Stimulated activated CD4-positive, alpha-beta T cell treated with anti-CD3 and anti-CD28 coated beads, Interleukin-2, amount 100 ng/mL, for 4 hours (primary cell): Measurements from ENCODE around the gene TULP3.
A peak's percentile ranks its signal among the peaks of the same experiment; 100 is the strongest.

Experiments used
- DNase-seq: peaks from one replicate; pipeline ENCODE4 v3.0.0-alpha.2; 2020; ENCODE audit warnings: low read depth

The TULP3 gene

DNA sequence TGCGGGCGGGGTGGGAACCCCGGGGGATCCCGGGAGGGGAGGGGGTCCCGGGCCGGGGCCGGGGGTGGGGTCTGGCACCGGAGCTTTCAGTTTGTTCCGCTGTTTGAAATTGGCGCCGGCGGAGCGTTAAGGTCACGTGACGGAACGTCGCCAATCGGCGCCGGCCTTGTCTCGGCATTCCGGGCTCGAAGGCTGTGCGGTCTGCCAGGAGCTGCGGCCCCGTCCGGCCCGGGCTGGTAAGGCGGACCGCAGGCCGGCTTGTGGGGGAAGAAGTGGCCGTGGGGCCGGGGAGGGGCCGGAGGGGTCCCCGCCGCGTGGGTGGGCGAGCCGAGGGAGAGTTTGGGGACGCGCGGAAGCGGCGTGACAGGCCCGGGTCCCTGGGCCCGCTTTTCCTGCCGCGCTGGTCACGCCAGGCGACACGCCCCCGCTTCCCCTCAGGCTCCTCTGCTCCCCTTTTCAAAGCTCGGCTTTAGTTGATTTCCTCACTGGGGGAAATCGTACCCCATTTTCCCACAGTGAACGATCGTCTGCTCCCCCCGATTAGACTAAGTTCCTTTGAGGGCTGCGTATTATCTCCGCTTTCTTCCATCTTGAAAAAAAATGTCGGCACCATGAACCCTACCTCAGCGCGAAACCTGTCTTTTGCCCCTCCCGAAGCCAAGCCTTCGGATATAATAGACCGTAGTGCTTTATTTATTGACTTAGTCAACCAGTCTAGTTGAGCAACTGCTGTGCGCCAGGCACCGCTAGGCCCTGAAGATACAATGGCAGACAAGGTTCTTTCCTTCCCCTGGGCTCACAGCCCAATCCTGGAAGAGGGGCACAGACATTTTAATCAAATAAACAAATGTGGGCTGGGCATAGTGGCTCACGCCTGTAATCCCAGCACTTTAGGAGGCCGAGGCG, 13.4 kb upstream of the TULP3 start, which contains the start of the genes FOXM1 and RHNO1:
TSS of gene FOXM1 (minus strand) at position 128 of the 906 bp plus-strand sequence. CDS start 2,696 bp downstream, outside the sequence.
TSS of gene RHNO1 (plus strand) at position 177 of the 906 bp plus-strand sequence. CDS start 8,144 bp downstream, outside the sequence.
- DNase-seq, result peak; percentile 76

DNA sequence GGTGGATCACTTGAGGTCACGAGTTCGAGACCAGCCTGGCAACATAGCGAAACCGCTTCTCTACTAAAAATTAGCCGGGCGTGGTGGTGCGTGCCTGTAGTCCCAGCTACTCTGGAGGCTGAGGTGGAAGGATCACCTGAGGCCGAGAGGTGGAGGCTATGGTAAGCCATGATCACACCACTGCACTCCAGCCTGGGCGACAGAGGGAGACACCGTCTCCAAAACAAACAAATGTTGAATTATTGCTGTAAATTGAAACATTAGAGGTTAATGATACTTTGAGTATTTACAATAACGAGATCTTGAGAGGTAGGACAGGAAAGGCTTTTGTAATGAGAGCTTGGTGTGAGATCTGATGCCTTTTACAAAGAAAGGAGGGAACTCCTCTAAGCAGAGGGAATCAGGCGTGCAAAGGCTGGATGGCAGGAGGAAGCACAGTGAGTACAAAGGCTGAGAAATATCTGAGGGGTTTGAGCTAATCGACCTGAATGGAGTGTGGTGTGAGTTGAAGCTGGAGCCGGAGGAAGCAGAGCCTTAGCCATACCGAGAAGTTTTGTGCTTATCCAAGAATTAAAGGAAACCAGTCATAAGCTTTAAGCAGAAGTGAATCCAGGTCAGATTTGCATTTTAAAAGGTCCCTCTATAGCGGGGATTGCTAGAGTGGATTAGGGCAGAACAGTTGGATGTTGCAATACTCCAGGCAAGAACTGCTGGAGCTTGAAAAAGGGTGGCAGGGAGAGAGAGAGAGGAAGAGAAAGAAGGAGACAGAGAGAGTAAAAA, 12.5 kb upstream of the TULP3 start:
- no peak for DNase-seq

DNA sequence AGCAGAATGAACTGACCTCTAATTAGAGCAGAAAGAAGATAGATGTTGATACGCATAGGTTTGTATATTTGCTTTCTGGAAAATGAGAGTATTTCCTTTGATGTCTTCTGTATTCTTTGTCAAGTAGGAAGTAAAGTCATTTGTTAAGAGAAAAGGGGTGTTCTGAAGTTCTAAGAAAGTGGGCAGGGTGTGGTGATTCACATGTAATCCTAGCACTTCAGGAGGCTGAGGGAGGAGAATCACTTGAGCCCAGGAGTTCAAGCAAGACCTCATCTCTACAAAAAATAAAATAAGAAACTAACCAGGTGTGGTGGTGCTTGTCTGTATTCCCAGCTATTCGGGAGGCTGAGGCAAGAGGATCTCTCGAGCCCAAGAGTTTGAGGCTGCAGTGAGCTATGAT, 10.8 kb upstream of the TULP3 start:
- no peak for DNase-seq

DNA sequence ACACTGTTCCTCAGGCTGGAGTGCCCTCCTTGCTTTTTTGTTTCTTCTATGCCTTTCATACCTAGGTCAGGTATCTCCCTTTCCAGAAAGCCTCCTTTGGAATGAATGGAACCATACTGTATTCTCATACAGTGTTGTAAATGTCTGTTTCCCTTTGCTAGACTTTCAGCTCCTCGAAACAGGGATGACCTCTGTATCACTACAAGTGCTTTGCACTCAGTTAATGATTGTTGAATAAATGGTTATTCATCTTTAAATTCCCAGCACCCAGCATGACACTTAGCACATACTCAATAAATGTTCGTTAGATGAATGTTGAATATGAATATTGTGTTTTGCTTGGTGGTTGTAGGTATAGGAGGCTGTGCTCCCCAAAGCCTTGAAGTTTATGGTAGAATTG, 5.9 kb upstream of the TULP3 start:
- DNase-seq, result no peak

DNA sequence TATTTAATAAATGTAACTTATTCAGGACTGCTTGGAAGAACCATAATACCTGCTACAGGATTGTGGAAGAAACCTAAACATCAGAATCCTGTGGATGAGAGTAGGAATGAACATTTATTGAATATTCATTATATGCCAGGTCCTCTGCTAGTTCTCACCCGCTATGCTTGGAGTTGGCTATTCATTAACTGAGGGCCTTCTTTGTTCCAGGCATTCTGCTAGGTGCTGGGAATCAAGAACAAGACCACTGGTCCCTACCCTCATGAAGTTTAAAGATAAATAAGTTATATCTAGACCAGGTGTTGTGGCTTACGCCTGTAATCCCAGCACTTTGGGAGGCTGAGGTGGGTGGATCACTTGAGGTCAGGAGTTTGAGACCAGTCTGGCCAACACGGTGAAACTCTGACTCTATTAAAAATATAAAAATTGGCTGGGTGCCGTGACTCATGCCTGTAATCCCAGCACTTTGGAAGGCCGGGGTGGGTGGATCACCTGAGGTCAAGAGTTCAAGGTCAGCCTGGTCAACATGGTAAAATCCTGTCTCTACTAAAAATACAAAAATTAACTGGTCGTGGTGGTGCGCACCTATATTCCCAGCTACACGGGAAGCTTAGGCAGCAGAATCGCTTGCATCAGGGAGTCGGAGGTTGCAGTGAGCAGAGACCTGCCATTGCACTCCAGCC, 3.8 kb upstream of the TULP3 start:
- DNase-seq, result no peak

DNA sequence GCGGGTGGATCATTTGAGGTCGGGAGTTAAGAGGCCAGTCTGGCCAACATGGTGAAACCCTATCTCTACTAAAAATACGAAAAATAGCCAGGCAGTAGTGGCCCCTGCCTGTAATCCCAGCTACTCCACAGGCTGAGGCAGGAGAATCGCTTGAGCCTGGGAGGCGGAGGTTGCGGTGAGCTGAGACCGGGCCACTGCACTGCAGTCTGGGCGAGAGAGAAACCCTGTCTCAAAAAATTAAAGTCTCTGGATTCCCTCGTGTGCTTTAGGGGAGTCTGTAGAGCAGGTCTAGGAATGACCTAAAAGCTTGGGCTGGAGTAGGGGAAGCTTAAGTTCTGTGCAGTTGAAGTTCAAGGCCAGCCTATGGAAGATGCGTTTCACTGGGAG, 697 bp upstream of the TULP3 start:
- no peak for DNase-seq

DNA sequence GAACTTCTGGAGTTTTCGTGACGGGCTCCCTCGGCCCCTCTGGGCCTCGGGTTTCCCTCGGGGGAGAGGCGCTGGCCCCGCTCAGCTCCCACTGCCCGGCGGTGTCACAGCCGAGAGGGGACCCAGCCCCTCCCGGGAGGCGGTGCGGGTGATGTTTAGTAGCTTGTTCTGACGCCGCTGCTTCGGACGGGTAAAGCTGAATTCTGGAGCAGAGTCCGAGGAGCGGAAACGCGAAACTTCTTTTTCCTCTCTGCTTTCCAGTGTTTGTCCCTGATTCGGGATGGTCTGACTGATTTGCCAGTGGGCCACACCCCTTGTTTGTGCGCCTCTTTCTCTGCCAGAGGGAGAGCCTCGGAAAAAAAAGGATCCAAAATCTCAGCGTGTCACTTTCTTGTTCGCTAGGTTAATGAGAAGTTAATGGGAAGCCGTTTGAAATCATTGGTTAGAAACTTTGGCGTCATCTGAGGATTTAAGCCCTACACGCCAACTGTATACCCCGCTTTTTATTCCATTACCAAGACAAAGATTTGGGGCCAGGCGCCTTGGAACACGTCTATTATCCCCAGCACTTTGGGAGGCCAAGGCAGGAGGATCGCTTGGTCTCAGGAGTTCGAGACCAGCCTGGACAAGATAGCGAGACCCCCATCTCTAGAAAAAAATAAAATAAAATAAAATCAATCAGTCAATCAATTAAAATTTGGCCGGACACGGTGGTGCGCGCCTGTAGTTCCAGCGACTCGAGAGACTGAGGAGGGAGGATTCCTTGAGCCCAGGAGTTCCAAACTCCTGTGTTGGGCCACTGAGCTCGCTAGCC, 756 bp downstream of the TULP3 start:
- no peak for DNase-seq

DNA sequence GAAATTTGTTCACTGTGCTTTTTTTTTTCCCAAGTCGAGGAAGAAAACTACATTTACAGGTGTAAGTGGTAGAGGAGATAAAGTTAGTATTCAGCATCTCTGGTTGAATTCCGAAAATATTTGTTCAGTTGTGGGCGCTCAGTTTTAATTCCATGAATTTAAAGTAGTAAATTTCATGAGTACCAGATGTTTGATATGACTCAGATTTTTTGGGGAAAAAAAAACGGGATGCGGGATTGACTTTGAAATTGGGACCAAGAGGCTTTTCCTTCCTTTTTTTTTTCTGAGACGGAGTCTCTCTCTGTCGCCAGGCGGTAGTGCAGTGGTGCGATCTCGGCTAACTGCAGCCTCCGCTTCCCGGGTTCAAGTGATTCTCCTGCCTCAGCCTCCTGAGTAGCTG, 1.6 kb downstream of the TULP3 start:
- no peak for DNase-seq

DNA sequence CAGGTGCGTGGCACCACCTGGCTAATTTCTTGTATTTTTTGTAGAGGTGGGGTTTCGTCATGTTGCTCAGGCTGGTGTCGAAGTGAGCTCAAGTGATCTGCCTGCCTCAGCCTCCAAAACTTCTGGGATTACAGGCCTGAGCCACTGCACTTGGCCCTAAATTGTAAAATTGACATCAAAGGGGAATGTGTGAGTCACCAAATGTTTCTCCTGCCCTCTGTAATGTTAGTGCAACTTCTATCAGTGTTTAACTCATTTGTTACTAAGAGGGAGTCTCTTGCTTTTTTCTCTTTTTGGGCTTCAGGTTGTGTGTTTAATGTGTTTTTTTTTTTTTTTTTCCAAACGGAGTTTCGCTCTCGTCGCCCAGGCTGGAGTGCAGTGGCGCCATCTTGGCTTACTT, 2.3 kb downstream of the TULP3 start:
- DNase-seq, result no peak

DNA sequence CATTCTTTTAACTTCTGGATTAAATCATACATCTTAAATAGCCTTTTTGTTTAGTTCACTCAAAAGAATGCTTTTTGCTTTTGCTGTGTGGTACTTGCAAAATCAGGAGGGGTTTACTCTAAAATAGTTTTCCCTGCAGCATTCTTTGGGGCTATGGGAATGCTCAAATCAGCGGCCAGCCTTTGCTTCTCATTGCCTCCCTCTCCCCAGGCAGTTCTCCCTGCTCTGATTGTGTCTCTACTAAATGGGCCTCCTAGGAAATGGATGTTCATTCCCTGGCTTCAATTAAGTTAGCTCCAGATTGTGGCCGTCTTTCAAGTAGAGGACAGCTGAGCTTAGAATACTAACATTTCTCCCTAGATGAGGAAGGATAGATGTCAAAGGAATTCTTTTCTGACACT, 4.4 kb downstream of the TULP3 start:
- no peak for DNase-seq

DNA sequence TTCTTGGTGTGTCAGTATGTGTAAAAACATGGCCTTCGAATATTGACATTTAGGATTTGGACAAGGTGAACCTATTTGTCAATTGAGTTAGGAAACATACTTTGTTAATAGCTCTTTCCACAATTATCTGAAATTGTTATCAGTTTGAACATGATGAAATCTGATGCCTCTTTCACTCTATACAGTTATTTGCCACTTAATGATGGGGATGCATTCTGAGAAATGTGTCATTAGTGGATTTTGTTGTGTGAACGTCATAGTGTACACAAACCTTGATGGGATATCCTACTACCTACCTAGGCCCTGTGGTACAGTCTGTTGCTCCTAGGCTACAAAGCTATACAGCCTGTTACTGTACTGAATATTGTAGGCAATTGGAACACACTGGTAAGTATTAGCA, 4.8 kb downstream of the TULP3 start:
- DNase-seq, result no peak

DNA sequence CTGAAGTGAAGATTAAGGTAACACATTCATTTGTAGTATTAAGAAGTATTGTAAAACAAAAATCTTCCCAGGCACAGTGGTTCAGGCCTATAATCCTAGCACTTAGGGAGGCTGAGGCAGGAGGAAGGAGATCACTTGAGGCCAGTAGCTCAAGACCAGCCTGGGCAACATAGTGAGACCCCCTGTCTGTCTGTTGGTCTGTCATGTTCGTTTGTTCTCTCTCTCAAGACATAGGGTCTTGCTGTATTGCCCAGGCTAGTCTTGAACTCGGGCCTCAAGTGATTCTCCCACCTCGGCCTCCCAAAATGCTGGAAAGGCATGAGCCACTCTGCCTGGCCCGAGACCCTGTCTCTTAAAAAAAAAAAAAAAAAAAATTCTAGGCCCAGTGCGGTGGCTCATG, 6.7 kb downstream of the TULP3 start:
- no peak for DNase-seq

DNA sequence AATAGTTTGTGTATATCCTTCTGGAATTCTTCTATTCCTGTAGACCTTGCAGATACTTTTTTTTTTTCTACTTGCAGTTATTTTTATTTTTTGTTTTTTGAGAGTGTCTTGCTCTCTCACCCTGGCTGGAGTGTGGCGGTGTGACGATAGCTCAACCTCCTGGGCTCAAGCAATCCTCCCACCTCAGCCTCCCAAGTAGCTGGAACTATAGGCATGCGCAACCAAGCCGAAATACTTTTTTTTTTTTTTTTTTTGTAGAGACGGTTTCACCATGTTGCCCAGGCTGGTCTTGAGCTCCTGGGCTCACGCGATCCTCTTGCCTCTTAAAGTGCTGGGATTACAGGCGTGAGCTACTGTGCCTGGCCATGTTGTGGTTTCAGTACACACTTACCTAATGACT, 10.0 kb downstream of the TULP3 start:
- no peak for DNase-seq

DNA sequence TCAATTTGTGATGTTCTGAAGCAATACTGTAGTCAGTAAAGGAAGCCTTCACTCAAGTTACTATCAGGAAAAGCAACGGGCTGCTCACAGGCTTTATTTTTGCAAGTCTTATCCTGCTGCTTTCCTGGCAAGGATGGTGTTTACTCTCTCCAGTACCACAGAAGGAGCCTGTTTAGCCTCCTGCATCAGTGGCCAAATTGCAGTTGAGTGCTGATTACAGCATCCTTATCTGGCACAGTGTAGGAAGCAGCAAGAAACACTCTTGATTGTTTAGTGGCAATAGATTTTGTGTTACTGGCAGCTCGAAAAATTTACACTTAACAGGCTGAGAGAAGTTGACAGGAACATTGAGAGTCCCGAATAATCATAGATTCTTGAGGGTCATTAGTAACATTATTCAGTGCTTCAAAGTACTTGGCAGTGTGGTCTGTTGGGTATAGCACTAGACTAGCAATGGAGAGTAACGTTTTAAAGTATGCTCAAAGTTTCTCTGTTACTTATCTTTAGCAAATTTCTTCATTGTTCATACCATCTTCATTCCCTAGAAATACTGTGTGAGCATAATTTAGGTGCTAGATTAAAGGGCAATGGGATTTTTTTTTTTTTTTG, 11.7 kb downstream of the TULP3 start:
- no peak for DNase-seq

DNA sequence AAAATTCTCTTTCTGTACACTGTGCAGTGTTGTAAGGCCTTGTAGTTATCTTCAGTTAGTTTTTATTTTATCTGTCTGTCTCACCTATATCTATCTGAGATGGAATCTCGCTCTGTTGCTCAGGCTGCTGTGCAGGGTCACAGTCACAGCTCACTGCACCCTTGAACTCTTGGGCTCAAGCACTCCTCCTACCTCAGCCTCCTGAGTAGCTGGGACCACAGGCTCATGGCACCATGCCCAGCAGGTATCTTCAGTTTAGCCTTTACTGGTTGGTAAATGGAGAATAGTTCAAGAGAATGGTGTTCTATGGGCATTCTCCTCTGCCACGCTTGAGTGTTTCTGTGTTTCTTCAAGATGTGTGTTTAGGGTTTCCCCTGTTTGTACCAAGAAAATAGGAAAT, 13.6 kb downstream of the TULP3 start:
- no peak for DNase-seq

DNA sequence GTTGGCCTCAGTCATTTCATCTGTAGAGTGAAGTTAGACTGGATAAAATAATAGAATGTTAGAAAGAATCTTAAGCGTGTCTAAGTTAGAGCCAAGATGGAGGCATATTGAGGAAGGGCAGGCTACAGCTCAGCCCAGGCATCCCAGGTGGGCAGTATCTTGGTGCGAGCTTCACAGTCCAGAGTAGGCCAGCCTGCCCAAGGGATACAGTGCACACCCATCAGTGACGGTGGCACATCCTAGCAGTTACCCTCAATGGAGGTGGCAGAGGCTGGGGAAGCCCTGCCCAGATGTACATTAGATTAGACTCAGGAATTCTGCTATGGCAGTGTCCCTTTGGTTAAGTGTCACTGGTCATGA, 21.5 kb downstream of the TULP3 start:
- no peak for DNase-seq

DNA sequence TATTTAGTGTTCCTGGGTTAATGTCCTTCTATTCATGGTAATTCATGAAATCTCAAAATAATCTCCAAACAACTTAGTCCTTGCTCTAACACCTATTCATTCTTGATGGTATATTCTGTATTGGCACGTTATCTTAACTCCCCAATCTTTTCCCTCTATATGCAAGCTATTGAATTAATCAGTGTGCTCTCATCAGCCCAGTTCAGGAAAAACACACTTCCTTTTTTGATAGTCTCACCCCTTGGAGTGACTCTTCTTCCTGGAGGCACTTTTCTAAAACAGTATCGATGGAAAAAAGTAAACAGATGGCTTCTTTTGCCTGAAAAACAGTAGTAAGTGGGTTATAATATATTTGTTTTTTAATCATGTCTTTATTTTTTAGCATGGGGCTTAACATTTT, 28.6 kb downstream of the TULP3 start:
- DNase-seq, result no peak

DNA sequence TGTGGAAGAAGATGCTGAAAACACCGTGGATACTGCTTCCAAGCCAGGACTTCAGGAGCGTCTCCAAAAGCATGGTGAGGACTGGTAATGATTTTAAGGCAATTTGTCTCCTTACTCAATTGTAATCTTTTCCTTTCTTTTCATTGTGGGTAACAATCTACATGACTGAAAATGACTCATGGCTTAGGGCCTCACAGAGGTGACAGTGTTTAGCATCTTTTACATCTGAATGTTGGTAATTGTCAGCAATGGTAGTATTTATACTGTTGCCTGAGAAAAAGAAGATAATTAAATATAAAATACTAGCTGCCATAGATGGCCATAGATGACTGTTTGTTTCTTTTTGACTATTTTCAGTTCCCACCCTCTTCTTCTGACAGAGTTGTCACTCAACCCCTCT, 31.6 kb downstream of the TULP3 start:
- no peak for DNase-seq

DNA sequence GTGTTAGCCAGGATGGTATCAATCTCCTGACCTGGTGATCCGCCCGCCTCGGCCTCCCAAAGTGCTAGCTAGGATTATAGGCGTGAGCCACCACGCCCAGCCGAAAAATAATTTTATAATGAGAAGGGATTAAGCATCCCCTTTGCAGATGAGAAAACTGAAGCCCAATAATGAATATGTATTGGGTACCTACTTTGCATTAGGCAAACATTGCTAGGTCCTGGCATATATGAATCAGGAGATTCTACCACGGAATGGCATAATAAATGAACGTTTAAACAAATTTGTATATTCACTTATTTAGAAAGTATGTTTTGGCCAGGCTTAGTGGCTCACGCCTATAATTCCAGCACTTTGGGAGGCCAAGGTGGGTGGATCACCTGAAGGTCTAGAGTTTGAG, 32.4 kb downstream of the TULP3 start:
- no peak for DNase-seq

DNA sequence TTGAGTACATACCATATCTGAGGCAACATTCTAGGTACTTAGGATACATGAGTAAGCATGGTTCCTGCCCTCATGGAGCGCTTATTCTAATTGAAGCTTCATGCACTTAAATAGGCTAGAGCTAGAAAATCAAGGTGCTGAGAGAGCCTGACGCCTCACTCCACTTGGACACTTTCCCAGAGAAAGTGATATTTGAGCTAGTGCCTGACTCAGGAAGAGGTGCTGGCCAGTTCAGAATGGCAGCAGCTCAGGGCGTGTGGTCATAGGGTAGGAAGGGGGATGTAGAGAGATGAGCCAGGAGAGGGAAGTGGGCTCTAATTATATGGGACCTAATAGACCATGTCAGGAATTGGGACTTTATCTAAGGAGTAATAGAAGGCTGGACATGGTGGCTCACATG, 33.3 kb downstream of the TULP3 start:
- no peak for DNase-seq

DNA sequence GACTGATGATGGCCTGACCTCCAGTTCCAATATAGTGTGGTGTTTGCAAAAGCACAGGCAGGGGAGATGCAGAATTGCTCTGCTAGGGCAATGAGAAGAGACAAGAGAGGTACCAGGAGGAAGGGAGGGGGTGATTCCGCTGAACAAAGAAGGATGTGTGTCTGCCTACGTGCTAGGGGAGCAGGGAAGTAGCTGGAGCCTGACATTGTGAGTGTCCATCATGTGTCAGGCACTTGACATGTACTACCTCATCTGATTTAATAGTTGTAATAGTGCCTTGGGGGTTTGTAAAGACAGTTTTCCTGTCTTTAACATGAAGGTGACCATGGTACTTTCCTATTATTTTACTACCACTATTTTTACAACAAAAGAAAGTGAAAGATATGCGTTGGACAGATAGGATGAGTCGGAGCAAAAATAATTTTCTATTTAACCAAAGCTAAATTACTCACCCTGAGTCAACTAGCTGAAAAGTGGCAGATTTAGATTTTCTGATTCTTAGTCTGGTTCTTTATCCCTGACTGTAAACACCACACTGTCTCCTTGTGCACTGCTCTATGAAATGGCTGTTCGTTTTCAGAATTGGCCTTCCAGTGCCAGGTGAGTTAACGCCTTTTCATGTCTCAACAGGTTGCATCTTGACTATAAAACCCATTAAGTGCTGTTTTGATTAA, 34.8 kb downstream of the TULP3 start:
- no peak for DNase-seq
